Ecto neural progenitor cell (in vitro differentiated cells): ENCODE results near the gene TIMD4.

ENCODE experiments used
- DNase-seq: peaks from one replicate; pipeline ENCODE4 v3.0.0-alpha.2; 2018; ENCODE audit warnings: low spot score

Gene TIMD4

GRCh38 chr5:156922207-156922792 is 40.7 kb downstream of the TIMD4 start:
- no peak for DNase-seq

GRCh38 chr5:156920861-156921431 is 42.1 kb downstream of the TIMD4 start:
- no peak for DNase-seq

GRCh38 chr5:156920042-156920860 is 42.8 kb downstream of the TIMD4 start:
- no peak for DNase-seq

GRCh38 chr5:156918311-156918845 is 44.6 kb downstream of the TIMD4 start:
- no peak for DNase-seq

DNA sequence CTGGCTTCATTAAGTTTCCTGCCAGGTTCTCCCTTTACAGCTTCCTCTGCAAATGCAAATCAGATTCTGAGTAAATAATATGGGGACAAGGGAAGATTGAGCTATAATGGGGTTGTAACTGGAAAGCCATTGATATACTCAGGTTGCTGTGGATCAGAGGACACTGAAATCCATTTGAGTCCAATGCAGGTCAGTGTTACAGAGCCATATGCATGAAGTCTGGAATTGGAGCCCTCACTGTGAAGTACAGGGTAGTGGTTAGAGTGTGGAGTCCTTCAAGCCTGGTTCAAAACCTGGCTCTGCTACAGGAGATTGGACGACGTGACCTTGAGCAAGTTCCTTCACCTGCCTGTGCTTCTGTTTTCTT is 48.7 kb downstream of the TIMD4 start:
- DNase-seq = no peak

- DNase-seq = no peak
Observed at GRCh38 chr5:156913719-156914370, 49.2 kb downstream of the TIMD4 start.

DNA sequence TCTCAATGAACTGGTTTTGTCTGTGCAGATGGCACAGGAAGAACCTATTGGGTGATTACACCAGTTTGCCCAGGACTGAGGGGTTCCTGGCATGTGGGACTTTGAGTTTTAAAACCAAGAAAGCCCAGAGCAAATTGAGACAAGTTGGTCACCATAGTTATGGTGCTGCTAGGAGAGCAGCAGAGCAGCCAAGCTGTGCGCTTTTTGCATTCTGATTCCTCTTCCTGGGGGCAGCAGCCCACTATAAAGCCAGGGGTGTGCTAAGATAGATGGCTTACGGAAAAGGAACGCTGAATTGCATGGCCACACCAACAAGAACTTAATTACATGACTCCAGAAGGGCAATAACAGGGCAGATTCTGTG is 49.7 kb downstream of the TIMD4 start:
- no peak for DNase-seq

- DNase-seq = no peak
Observed at GRCh38 chr5:156912869-156913268, 50.2 kb downstream of the TIMD4 start.

DNA sequence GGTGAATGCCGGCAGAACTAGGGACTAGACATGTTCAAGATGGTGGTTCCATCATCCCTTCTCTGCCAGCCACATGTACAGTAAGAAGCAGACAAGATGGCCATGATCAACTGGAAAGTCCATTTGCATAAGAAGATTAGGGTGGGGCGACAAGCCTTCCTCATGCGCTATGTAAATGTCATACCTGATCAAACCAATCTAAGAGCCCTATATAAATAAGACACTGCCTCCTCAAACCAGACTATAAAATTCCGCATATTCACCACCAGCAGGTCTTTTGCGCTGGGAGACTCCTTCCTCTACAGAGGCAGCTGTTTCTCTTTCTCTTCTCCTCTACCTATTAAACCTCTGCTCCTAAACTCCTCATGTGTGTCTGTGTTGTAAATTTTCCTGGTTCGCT is 53.8 kb downstream of the TIMD4 start:
- DNase-seq = no peak

DNA sequence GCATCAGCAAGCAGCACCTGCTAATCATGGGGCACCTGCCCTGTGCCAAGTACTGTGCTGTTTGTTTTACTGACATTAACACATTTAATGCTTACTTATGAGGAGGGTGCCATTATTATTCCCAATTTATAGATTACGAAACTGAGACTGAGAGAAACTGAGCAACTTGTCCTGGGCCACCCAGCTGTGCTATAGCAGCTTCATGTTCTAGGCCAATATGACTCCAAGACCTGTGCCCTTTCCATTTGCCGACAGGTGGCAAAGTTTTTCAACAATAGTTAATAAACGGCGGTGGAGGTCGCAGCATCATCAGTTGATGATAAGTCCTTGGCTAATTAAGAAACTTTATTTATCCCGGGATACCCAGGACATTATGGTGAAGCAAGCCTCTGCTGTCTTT is 55.4 kb downstream of the TIMD4 start:
- DNase-seq = no peak

GRCh38 chr5:156906807-156907206 is 56.2 kb downstream of the TIMD4 start:
- DNase-seq = no peak

- DNase-seq = no peak
Observed at GRCh38 chr5:156896546-156896945, 66.5 kb downstream of the TIMD4 start.

- no peak for DNase-seq
Observed at GRCh38 chr5:156893517-156893916, 69.5 kb downstream of the TIMD4 start.

- no peak for DNase-seq
Observed at GRCh38 chr5:156892864-156893263, 70.2 kb downstream of the TIMD4 start.

GRCh38 chr5:156892223-156892622 is 70.8 kb downstream of the TIMD4 start:
- no peak for DNase-seq

DNA sequence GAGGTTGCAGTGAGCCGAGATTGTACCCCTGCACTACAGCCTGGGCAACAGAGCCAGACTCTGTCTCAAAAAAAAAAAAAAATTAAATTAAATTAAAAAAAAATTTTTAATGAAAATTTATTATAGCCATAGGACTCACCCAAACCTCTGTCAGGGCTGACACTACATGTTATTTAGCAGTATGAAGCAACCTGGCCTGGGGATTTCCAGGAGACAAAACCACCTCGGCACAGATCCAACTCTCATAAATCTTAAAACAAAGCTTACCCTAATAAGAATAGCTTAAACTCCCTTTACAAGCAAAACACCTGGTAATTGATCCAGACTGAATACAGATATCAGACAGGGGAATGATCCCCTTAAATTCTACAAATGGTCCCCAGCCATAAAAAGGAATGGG is 74.5 kb downstream of the TIMD4 start:
- no peak for DNase-seq

GRCh38 chr5:156883316-156883875 is 79.6 kb downstream of the TIMD4 start:
- DNase-seq = no peak

- no peak for DNase-seq
Observed at GRCh38 chr5:156879665-156880285, 83.3 kb downstream of the TIMD4 start.

- DNase-seq = no peak
Observed at GRCh38 chr5:156871212-156871611, 91.8 kb downstream of the TIMD4 start.

GRCh38 chr5:156870498-156870839 is 92.6 kb downstream of the TIMD4 start:
- no peak for DNase-seq
